Measurements from ENCODE around the gene PYGB.
"Not testable (repeated sequence)": the region's sequence is repeated elsewhere in the genome, so short reads cannot be mapped to it uniquely, and the experiment has no call there.

Gene PYGB

DNA sequence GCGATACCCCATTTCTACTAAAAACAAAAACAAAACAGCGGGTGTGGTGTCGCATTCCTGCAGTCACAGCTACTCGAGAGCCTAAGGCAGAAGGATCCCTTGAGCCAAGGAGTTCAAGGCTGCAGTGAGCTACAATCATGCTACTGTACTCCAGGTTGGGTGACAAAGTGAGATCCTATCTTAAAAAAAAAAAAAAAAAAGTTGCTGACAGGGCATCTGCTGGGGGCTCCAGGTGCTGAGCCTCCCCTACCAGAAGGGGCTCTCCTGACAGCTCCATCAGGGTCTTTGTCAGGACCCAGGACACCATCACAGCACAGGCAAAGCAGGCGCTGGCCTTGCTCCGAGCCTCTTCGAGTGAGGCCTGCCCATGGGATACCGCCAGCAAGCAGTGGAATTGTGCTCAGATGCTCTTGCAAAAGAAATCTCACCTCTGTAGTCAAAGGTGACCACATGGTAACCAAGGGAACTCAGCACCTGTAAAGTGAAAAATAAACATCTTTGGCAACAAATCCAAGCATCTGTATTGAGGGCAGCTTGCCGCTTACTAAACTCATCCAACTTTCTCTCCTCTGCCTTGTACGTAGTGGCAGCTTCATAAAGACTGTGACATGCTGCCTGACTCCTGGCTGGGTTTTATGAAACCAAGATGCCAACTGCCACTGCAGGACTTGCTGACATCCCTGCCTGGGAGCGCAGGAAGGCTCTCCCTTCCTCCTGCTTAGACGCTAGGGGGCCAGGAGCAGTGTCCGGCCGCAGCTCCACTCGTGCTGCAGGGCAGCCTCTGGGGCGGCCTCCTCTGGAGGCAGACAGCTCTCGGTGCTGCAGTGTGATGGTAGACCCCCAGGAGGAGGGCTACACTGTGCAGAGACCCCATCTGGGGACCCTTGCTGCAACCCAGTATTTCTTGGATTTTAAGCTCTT lies 66.9 kb downstream of the PYGB start:
- no peak for DNase-seq (ENCODE audit: low read depth)

DNA sequence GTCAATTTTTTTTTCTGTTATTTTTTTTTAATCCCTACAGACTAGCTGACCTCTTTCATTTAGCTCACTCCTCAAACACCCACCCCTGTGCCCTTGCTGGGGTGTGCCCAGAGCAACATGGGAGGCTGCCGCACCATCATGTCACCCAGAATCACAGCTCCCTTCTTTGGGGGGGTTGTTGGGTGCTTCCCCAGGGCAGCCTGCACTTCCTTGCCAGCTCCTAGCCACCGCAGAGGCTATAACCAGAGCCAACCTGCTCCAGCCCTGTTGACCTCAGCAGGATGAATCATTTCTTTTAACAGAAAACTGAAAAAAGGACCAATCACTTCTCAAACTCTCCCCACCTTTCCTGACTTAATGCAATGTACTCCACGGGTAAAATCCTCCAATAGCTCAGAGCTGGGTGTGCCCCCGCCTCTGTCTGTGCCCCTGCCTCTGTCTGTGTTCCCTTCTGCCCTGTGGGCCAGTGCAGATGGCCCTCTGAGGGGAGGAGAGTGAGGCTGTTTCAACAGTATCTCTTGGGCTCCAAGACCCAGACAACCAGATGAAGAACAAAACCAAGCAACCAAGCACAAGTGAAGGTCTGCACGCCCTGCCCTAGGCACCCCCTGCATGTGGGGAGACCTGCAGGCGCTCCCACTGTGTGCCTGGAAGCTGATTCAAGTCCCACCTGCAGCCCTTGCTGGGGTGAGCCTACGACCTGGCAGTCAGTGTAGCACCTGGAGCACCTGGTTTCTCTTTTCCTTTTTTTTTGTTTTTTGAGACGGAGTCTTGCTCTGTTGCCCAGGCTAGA lies 67.7 kb downstream of the PYGB start:
- no peak for DNase-seq (ENCODE audit: low read depth)

DNA sequence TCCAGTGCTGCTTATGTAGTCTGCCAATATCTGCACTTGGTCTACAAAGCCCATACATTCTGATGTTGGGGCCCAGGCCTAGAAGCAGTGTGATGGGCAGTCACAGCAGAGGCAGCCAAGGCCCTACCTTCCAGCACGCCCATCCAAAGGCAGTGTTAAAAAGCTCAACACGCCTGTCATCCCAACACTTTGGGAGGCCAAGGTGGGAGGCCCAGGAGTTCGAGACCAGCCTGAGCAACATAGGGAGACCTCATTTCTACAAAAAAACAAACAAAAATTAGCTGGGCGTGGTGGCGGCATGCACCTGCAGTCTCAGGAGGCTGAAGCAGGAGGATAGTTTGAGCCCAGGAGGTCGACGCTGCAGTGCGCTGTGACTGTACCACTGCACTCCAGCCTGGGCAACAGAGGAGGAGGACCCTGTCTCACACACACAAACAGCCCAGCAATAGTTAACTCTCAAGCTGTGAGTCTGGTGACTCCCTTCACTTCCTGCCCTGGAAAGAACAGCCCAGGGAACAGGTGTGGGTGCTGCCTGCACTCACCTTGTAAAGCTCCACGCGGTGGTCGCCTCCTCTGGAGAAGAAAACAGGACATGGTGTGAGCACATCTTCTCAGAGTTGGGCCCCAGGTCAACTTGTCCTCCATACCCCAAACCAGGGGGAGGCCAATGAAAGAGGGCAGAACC lies 68.8 kb downstream of the PYGB start:
- no peak for DNase-seq (ENCODE audit: low read depth)

DNA sequence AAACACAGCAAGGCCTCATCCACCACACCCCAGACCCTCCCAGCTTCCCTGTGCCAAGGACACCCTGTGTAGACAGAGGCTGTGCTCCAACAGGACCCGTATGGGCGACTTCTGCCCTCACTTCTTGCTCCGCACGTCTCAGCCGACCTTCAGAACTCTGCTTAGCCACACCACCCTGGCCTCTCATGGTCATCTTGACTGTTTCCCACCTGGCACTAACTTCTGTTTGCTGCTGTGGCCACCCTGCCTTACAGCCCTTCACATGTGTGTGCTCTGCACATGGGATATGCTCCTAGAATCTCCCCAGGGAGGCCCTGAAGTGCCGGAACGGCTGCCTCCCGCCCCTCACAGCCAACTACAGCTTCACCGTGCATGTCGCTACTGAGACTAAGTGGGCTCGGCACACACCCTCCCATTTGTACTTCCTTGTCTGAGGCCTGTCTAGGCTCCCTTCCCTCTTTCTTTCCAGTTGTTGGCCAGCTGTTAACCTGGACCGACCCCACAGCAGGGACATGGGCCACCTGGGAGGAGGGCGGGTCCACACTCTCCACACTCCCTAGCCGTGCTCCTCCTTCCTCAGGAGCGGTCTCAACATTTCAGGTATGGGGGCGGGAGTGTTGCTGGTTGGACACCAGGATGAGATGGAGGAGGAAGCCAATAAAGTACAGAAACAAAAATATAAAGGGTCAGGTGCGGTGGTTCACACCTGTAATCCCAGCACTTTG lies 69.6 kb downstream of the PYGB start:
- DNase-seq (ENCODE audit: low read depth): no peak

DNA sequence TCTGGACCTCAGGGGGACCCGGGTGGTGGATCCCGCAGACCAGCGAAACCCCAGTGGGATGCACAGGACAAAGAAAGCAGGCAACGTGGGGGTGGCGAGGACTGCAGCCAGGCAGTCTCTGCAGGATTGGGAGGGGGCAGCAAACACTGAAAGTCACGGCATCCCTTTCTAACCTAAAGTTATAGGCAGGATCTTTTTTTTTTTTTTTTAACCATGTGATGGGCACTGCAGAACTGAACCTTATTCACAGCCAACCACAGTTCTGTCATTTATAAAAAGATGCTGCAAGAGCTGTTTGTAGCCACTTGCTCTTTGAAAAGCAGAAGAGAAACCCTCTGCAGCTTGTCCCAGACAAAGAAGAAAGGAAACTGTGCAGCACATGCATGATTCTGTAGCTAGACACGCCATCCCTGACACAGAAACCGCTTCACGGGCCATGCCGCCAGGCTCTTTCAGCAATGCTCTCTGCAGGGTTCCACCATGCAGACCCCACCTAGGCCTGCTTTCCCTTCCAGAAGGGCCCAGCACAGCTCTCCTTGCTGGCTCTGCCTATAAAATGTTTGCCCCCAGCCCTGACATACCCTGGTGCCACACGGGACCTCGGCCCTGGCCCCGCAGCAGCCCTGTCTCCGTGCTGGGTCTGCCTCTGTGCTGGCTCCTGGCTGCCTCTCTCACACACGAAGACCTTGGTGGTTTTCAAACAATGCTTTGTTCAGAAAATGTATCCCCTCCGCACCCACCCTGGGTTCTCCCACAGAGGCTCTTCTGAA lies 70.8 kb downstream of the PYGB start:
- DNase-seq (ENCODE audit: low read depth): no peak

DNA sequence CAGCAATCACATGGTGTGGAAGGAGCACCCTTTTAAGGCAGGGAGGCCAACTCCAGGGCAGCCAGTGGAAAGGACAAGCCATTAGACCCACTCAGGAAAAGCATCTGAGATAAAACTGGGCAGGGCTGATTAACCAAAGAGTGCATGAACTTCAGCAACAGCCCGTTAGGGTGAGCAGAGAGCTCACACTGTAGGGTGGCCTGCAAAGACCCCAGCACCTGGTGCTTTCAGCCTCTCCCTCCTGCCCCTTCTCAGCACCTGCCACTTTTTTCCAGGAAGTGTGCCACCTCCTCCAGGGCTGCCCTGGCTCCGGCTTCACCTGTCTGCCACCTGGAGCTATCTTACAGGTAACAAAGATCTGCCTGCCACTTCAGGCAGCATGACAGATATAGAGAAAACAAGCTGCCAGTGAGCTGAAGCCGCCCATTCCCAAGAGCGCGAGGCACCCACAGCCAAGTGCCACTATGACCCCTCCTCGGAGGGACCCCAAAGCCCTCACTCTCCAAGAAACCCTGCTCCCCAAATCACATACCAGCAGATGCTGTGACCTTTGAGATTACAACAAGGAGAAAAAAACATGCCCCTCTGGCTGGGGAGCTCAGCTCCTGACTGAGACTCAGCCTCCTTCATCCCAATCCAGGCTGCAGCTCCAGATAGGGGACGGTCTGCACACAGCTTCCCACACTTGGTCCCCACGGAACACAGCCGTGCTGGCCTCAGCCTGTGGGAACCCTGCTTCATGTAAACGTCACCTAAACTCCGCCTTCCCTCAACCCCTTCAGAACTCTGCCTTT lies 71.6 kb downstream of the PYGB start:
- no peak for DNase-seq (ENCODE audit: low read depth)

DNA sequence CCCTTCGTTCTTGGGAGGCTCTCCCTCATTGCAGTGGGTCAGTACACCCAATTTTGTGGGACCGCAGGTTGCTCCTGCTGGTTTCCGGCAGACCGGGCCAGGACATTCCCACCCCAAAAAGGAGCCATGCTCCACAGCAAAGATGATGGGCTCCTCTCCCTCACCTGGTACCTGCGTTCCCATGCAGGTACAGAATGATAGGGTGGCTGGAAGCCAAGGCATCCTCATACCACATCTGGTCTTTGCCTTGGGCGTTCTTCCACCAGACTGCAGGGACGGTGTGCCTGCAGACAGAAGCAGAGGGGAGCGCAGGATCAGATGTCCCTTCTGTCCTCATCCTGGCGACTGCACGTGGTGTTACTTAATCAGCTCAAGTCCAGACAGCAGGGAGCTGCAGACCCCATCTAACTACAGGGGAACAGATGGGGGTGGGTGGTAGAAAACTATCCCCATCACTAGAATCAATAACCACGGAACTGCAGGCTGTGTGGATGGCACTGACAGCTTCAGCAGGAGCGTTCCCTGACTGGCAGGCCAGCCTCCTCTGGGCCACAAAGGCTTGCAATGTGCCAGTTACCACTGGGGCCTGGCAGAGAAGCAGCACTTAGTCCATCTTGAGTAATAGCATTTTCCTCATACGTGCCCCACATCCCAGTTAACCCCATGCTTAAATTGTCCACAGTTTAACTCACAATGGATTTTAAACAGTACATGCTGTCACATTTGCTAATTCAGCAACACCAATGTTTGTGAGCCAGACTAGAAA lies 72.3 kb downstream of the PYGB start:
- no peak for DNase-seq (ENCODE audit: low read depth)

DNA sequence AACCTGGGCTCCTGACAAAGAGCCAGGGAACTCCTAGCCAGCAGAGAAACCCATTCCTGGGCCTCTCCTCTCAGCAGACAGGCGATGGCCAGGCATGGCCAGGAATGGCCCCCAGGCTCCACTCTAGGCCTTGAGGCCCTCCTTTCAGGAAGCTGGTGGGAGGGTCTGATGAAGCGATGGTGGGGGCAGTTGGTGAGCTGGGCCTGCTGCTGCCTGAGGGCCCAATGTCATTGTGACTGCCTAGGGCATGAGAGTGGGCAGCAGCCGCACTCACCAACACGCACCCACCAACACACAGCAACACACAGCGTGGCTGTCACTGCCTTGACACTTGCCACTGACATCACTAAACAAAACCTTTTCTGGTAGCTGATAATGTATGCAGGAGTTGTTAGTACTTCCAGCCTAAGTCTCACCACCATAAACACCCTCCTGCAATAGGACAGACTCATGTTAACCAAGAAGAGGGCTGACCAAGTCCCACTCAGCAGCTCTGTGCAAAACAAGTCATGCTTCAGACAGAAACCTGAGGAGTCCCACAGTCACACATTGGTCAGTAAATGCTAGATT lies 73.5 kb downstream of the PYGB start:
- DNase-seq (ENCODE audit: low read depth): no peak

DNA sequence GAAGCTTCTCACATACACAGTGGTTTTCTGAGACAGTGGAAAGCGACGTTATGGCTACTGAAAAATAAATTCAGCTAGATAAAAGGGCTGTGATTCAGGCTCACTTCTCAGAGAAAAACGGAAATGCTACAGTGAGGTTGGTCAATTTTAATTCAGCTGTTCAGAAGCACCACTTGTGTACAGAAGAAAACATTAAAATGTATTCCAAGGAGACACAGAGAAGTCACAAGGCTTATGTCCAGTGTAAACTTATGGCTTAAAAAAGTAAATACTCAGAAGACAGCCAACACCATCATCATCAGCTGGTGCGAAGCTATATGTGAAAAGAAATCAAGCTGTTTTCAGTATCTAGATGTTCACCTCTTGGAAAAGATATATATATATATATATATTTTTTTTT lies 74.1 kb downstream of the PYGB start:
- no peak for DNase-seq (ENCODE audit: low read depth)

DNA sequence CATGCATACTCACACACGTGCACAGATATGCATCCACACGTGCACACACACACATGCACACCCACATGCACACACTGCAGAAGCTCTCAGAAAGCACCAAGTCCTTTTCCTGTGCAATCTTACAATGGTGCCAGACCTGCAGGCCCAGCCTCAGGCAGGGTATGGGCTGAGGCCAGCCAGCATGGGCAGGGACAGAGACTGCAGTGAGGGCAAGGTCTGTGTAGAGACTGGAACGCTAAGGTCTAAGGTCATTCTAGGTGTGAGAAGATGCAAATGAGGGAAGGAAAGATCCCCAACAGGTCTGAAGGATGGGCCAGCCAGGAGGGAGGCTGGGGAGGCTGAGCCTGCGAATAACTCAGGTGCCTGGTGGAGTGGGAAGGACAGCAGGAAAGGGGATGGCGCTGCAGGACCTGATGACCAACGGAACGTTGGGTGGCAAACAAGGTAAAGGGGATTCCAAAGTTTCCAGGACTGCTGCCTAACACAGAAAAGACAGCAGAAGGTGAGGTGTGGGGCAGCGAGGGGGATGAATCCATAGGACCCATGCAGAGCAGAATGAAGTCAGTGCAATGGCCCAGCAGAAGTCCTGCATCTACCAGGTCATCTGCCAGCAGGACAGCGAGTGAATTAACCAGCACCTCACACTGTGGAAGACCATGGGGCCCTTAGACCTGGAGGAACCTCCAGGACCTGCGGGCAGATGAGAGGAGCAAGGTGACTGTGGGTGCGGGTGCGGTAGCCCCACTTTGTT lies 75.8 kb downstream of the PYGB start:
- no peak for DNase-seq (ENCODE audit: low read depth)

DNA sequence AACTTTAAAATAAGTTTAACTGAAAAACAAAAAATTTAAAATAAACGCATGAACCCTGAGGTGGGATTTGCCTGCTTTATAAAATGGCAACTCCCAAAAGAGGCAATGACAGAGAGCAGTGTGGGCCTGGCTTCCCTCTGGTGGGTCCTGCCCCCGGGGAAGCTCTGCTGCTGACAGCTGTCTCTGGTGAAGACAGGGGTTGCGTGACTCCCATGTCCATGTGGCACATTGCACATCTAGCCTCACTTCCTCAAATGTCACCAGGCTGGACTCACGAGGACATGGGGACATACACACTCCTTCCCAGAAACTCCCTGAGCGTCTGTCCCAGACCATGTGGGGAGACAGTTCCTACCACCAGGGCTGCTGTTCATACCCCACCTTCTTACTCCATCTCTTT lies 76.5 kb downstream of the PYGB start:
- DNase-seq (ENCODE audit: low read depth): no peak

DNA sequence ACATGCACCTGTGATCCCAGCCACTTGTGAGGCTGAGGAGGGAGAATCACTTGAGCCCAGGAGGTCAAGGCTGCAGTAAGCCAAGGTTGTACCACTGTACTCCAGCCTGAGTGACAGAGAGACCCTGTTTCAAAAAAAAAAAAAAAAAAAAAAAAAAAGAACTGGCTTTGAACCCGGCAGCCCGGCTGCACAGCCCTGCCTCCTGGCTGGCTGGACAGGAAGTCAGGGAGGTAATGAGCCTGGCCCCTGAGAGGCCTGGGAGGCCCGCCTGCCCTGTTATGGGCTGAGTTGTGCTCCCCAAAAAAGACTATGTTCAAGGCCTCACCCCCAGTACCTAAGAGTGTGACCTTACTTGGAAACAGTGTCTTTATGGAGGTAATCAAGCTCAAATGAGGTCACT lies 77.2 kb downstream of the PYGB start:
- DNase-seq (ENCODE audit: low read depth): no peak

DNA sequence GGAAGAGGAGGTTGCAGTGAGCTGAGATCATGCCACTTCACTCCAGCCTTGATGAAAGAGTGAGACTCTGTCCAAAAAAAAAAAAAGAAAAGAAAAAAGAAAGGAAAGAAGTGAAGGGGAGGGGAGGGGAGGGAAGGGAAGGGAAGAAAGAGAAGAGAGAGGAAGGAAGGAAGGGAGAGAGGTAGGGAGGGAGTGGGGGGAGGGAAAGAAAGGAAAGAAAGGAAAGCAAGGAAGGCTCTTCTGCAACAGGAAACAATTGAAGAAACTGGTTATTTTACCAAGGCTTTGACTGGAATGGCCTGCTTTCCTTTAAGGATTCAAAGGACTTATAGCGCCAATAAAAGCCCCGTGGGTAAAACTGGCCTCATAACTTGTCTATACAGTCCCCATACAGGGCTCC lies 78.1 kb downstream of the PYGB start:
- no peak for DNase-seq (ENCODE audit: low read depth)

DNA sequence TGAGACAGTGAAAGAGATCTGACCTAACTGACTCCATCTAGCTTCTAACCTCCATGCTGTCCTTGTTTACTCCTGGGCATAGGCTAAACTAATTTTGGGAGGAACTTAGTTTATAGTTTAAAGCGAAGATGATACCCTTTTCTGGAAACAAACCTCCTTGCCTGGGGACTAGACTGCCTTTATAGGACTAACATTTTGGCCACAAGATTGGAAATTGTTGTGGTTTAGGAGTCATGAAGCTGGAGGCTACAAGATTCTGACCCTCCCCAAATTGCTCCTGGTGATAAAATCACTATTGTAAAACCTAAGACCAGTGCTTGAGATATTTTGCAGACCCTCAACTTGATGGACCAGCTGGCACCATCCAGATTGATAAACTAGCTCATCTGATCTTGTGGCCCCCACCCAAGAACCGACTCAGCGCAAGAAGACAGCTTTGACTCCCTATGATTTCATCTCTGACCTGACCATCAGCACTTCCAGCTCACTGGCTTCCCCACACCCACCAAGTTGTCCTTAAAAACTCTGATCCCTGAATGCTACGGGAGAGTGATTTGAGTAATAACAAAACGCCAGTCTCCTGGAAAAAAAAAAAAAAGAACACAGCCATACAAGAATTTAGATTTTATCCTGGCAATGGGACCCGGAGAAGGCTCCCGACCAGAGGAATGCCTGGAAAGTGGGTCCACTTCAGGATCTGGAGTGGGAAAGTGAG lies 79.8 kb downstream of the PYGB start:
- DNase-seq (ENCODE audit: low read depth): no peak

DNA sequence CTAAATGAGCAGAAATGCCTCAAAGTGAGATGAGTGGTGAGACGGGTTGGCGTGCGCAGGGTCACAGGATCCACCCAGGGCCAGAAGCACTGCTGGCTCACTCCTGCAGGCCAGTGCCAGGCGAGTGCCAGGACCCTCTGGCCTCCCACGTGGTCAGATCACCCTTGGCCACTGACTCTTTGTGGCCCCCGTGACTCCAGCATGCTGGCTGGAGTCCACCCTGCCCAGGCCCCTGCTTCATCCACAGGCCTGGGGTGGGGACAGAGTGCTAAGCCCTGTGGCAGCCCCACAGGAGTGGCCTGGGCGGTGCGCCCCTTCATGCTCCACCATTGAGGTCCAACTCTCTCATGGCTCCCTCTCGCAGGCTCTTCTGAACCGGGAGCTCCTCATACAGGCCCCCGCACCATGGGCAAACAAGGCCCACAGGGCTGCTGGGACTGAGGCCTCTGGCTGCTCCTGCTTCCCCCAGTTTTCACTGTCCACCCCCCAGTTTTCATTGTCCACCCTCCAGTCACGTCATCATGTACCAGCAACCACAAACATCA lies 81.1 kb downstream of the PYGB start:
- DNase-seq (ENCODE audit: low read depth): no peak

DNA sequence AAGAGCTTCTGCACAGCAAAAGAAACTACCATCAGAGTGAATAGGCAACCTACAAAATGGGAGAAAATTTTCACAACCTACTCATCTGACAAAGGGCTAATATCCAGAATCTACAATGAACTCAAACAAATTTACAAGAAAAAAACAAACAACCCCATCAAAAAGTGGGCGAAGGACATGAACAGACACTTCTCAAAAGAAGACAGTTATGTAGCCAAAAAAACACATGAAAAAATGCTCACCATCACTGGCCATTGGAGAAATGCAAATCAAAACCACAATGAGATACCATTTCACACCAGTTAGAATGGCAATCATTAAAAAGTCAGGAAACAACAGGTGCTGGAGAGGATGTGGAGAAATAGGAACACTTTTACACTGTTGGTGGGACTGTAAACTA lies 87.1 kb downstream of the PYGB start:
- DNase-seq (ENCODE audit: low read depth): not testable (repeated sequence)

DNA sequence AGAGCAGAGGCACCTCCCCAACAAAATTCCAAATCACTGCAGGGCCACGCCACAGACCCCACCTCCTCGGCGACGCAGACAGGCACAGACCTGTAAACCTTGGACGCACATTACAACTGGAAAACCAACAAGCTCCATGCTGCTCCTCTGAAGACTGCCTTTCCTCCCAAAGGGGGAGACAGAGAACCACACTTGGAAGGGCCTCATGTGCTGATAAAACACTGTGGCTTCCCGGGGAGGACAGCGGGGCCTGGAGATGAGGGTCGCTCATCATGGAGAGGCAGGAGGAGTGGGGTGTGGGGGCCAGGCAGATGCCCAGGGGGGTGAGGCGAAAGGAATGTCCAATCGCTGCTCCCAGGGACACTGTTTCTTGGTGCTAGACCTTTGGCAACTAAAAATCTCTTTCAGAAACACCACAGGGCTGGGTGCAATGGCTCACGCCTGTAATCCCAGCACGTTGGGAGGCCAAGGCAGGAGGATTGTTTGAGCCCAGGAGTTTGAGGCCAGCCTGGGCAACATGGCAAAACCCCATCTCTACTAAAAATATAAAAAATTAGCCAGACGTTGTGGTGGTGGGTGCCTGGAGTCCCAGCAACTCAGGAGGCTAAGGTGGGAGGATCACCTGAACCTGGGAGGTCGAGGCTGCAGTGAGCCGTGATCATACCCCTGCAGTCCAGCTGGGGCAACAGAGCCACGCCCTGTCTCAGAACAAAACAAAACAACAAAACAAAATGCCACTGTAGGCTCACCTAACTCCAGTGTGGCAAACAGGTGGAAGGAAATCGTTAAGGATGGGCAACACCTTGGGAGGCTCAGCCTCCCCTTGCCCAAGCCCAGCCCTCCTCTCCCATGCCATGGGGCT lies 88.9 kb downstream of the PYGB start:
- no peak for DNase-seq (ENCODE audit: low read depth)

Measured in GM04503 (cell line).